Posterior cingulate gyrus (tissue), 11 donors: ENCODE data around the gene CDH4.
A peak's percentile ranks its signal among the peaks of the same experiment; 100 is the strongest.

Experiments
- DNase-seq, 10 donors: peaks; one replicate each; pipeline versions ENCODE4 v3.0.0 to v3.0.0-alpha.2; 2020 to 2021; ENCODE audit warnings: mixed read lengths in 3 of 10
- intact Hi-C: fragments of 100-400 bp; cut with DNase I; formaldehyde crosslinking; loops from one replicate; pipeline ENCODE4 v1.15.1; 2023

Gene CDH4

GRCh38 chr20:61493798-61494305, 241.8 kb downstream of the CDH4 start:
- no peak for DNase-seq
- intact Hi-C loops = no loop called here

- DNase-seq = no peak
- intact Hi-C loops = no loop called here
Observed at GRCh38 chr20:61494763-61495575, 242.9 kb downstream of the CDH4 start.

GRCh38 chr20:61497029-61497627, 245.1 kb downstream of the CDH4 start:
- intact Hi-C loops = no loop called here
- no peak for DNase-seq

- DNase-seq = no peak
- intact Hi-C loops = no loop called here
Observed at GRCh38 chr20:61499859-61500554, 247.9 kb downstream of the CDH4 start.

- DNase-seq = no peak
Observed at GRCh38 chr20:61500791-61501321, 248.8 kb downstream of the CDH4 start.

GRCh38 chr20:61502433-61502832, 250.4 kb downstream of the CDH4 start:
- intact Hi-C loops = no loop called here
- no peak for DNase-seq

More at GRCh38 chr20:61500791-61501321, 248.8 kb downstream of the CDH4 start:
- intact Hi-C loops = no loop called here

GRCh38 chr20:61503106-61503505, 251.0 kb downstream of the CDH4 start:
- intact Hi-C loops = no loop called here
- DNase-seq = no peak

- intact Hi-C loops = no loop called here
Observed at GRCh38 chr20:61505508-61505907, 253.4 kb downstream of the CDH4 start.

GRCh38 chr20:61507778-61508177, 255.7 kb downstream of the CDH4 start:
- intact Hi-C loops = no loop called here
- DNase-seq = no peak

More at GRCh38 chr20:61505508-61505907, 253.4 kb downstream of the CDH4 start:
- no peak for DNase-seq

- no peak for DNase-seq
- intact Hi-C loops = no loop called here
Observed at GRCh38 chr20:61508301-61509096, 256.4 kb downstream of the CDH4 start.

- DNase-seq = no peak
- intact Hi-C loops = no loop called here
Observed at GRCh38 chr20:61510778-61511330, 258.8 kb downstream of the CDH4 start.

GRCh38 chr20:61512475-61512874, 260.4 kb downstream of the CDH4 start:
- intact Hi-C loops = no loop called here
- no peak for DNase-seq

- peak in 1 of 10 donors; percentile 75 for DNase-seq
- intact Hi-C loops = no loop called here
Observed at GRCh38 chr20:61513124-61514017, 261.3 kb downstream of the CDH4 start.

- intact Hi-C loops = no loop called here
- DNase-seq = no peak
Observed at GRCh38 chr20:61514018-61514365, 261.9 kb downstream of the CDH4 start.

GRCh38 chr20:61514396-61514795, 262.3 kb downstream of the CDH4 start:
- peak in 1 of 10 donors; percentile 16 for DNase-seq
- intact Hi-C loops = no loop called here

GRCh38 chr20:61514805-61515505, 262.9 kb downstream of the CDH4 start:
- intact Hi-C loops = no loop called here
- DNase-seq = peak in 1 of 10 donors; percentile 76

- intact Hi-C loops = no loop called here
- DNase-seq = peak in 1 of 10 donors; percentile 43
Observed at GRCh38 chr20:61515922-61516321, 263.9 kb downstream of the CDH4 start.
